GM19324 (cell line): Measurements from ENCODE around the gene CLEC4A.
"Not testable (repeated sequence)": the region's sequence is repeated elsewhere in the genome, so short reads cannot be mapped to it uniquely, and the experiment has no call there.

Source experiments
- ATAC-seq: cut with Tn5 transposase; IDR thresholded peaks from one replicate; pipeline ENCODE4 v1.9.1; 2021; ENCODE audit warnings: mild to moderate bottlenecking, moderate library complexity; ENCODE audit not compliant: unreplicated experiment, low FRiP score

The CLEC4A gene

GRCh38 chr12:8133636-8134397, 10.4 kb downstream of the CLEC4A start:
- not testable (repeated sequence) for ATAC-seq

- not testable (repeated sequence) for ATAC-seq
These were observed 11.0 kb downstream of the CLEC4A start for GRCh38 chr12:8134398-8134930.

GRCh38 chr12:8141647-8142046, 18.2 kb downstream of the CLEC4A start:
- ATAC-seq: not testable (repeated sequence)

- no peak for ATAC-seq
These were observed 19.8 kb downstream of the CLEC4A start for GRCh38 chr12:8143261-8143660.

GRCh38 chr12:8145754-8146441, 22.5 kb downstream of the CLEC4A start:
- ATAC-seq: no peak

GRCh38 chr12:8146442-8146771, 23.0 kb downstream of the CLEC4A start:
- ATAC-seq: no peak

- no peak for ATAC-seq
These were observed 31.1 kb downstream of the CLEC4A start for GRCh38 chr12:8154526-8154925.

- ATAC-seq: no peak
These were observed 33.0 kb downstream of the CLEC4A start for GRCh38 chr12:8156416-8156815.

GRCh38 chr12:8156845-8157244, 33.4 kb downstream of the CLEC4A start, which contains the start of gene ZNF705A:
TSS of gene ZNF705A (plus strand) at chr12:8157015. CDS start at chr12:8172626, 15,611 bp downstream.
- ATAC-seq: no peak

- ATAC-seq: no peak
These were observed 34.2 kb downstream of the CLEC4A start for GRCh38 chr12:8157484-8158198.

- not testable (repeated sequence) for ATAC-seq
These were observed 49.5 kb downstream of the CLEC4A start for GRCh38 chr12:8172911-8173310.

GRCh38 chr12:8179989-8180585, 56.7 kb downstream of the CLEC4A start:
- ATAC-seq: not testable (repeated sequence)

- not testable (repeated sequence) for ATAC-seq
These were observed 57.9 kb downstream of the CLEC4A start for GRCh38 chr12:8181271-8181670.

GRCh38 chr12:8182923-8183322, 59.5 kb downstream of the CLEC4A start:
- ATAC-seq: not testable (repeated sequence)

- not testable (repeated sequence) for ATAC-seq
These were observed 59.9 kb downstream of the CLEC4A start for GRCh38 chr12:8183346-8183745.

- not testable (repeated sequence) for ATAC-seq
These were observed 60.8 kb downstream of the CLEC4A start for GRCh38 chr12:8184206-8184605.

- not testable (repeated sequence) for ATAC-seq
These were observed 64.7 kb downstream of the CLEC4A start for GRCh38 chr12:8188088-8188487.
